HG03196 (cell line): ENCODE measurements around the gene PLAU.

Experiments used
- ATAC-seq: cut with Tn5 transposase; IDR thresholded peaks from one replicate; pipeline ENCODE4 v1.9.1; 2021; ENCODE audit not compliant: unreplicated experiment

The PLAU gene

DNA sequence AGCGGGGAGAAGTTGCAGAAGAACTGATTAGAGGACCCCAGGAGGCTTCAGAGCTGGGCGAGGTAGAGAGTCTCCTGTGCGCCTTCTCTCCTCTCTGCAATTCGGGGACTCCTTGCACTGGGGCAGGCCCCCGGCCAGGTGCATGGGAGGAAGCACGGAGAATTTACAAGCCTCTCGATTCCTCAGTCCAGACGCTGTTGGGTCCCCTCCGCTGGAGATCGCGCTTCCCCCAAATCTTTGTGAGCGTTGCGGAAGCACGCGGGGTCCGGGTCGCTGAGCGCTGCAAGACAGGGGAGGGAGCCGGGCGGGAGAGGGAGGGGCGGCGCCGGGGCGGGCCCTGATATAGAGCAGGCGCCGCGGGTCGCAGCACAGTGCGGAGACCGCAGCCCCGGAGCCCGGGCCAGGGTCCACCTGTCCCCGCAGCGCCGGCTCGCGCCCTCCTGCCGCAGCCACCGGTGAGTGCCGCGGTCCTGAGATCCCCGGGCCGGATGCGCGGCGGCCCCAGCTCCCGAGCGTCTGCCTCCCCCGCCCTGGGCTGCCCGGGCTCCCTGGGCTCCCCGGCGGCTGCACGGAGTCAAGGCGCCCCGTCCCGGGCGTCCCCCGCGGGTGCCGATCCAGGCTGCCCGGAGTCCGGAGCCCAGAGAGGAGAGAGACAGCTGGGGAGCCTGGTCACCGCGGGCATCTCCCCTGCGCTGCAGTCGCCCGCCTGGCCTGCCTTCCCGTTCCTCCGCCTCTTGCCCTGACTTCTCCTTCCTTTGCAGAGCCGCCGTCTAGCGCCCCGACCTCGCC is at the start of gene PLAU:
PLAU (plus strand) TSS at position 369 of the 789 bp plus-strand sequence. CDS start 424 bp downstream, outside the sequence.
- no peak for ATAC-seq

DNA sequence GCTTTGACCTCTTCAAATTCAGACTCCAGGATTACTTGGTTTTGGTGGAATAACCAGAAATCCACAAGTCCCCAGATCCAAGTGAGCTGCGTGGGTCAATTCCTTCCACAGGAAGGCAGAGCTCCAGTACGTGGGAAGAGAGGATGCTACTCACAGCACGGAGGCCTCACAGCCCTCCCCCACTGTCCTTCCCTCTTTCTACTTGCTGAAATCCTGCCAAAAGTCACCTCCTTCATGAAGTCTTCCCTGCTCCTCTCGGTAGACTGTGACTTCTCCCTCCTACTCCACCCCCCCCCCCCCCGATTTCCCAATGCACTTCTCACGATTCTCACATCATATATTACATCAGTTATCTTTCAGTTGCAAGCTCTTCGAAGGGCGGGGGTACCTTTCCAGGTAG is 48.9 kb upstream of the PLAU start:
- ATAC-seq, result no peak

GRCh38 chr10:73863039-73863817 is 47.7 kb upstream of the PLAU start:
- no peak for ATAC-seq

DNA sequence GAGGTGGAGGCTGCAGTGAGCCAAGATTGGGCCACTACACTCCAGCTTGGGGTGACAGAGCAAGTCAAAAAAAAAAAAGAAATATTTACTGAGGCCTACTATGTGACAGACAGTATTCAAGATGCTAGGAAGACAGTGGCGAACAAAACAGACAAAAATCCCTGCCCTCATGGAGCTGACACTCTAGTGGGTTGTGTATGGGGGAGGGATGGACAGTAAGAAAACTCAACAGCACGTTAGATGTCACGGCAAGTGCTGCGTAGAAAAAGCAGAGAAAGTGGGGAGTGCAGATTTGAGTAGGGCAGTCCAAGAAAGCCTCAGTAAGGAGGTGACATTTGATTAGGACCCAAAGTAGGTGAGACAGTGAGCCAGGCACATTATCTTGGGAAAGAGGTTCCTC is 46.7 kb upstream of the PLAU start:
- ATAC-seq, result no peak

DNA sequence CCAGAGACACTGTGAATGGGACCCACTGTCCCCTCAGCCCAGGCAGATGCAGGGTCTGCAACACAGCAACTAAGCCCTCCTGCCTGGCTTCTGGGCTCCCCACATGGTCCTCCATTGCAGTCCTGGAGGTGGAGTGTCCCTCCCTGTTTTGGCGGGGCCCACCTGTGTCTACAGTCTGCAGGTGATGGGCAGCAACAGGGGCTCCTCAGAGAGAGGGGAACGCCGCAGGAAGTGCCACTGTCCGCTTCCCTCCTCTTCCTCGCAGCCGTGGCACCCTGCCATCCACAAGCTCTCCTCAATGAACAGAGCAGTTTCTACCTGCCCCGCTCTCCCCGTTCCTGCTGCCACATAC is 45.8 kb upstream of the PLAU start:
- ATAC-seq, result no peak

DNA sequence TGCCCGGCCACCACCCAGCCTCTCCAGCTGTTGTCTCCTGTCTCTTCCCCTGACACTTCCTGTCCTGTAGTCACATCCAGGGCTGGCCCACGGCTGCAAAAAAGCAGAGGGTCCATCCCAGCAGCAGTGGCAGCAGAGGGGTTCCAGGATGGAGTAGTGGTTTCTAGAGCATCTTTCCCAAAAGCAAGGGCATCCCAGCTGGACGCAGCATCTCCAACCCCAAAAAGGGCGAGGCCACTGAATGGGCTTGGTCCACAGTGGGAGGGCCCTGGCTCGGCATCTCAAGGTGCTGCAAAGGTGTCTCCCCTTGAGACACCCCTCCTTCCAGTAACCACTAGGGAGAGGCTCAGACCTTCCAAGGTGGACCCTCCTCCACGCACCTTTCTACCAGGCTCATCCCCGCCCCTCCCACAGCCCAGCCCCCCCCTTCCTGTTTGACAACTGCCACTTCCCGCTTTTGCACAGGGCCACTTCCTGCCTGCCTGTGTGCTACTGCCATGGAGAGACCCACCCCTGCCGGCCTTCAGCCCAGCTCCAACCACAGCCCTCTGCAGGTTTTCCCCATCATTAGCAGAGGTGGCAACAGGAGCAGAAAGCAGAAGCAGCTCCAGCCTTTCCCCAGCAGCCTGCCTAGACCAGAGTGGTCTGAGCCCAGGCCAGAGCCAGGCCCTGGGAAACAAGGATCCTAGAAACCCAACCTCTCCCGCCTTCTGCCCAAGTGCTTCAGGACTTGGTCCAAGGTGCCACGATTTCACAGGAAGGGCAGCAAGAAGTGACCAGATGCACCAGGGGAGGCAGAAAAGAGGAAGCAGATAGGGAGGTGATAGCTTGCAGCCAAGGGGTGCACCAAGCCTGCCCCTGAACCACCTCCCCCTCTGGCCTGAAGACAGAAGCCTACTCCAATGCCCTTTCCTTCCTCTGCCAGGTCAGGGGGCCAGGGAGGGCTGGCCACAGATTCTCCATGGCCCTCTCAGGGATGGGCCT is 45.2 kb upstream of the PLAU start:
- ATAC-seq, result peak; percentile 56

DNA sequence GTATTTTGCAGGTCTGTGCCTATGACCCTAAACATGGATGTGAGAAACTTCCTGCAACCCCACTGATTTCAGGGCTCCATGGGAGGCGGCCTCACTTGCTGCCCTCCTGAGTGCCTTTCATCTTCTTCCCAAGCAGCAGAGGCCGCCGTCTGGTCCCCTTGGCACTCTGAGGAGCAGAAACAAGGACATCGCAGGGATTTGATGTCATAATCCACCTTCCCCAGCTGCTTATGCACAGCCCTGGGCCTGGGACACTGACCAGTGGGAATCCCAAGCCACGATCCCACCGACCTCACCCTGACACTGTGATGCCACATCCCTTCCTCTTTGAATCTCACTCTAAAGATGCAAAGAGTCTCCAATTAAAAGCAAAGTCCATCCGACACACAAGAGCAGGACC is 44.3 kb upstream of the PLAU start:
- no peak for ATAC-seq

GRCh38 chr10:73867126-73867807 is 43.7 kb upstream of the PLAU start:
- ATAC-seq, result no peak

- no peak for ATAC-seq
These were observed 42.9 kb upstream of the PLAU start for GRCh38 chr10:73867871-73868631.

GRCh38 chr10:73868655-73869195 is 42.2 kb upstream of the PLAU start:
- ATAC-seq, result no peak

GRCh38 chr10:73871295-73872189 is 39.4 kb upstream of the PLAU start:
- no peak for ATAC-seq

GRCh38 chr10:73872190-73872710 is 38.7 kb upstream of the PLAU start:
- ATAC-seq, result no peak

GRCh38 chr10:73873142-73873837 is 37.6 kb upstream of the PLAU start:
- ATAC-seq, result no peak

DNA sequence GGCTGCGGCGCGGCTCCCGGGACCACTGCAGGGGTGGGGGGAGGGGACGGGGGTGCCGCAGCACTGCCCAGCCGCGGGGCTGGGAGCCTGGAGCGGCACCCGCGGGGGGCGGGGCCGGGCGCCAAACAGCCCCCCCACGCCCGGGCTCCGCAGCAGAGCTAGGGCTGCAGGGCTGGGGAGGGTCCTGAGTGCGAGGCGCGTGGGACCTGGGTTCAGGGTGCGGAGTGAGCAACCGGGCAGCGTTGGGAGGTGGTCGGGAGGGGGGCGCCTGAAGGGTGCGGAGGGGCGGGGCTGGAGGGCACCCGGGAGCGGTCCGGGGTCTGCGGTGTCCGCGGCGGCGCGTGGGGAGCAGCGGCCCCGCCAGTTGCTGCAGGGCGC is 37.1 kb upstream of the PLAU start:
- no peak for ATAC-seq

DNA sequence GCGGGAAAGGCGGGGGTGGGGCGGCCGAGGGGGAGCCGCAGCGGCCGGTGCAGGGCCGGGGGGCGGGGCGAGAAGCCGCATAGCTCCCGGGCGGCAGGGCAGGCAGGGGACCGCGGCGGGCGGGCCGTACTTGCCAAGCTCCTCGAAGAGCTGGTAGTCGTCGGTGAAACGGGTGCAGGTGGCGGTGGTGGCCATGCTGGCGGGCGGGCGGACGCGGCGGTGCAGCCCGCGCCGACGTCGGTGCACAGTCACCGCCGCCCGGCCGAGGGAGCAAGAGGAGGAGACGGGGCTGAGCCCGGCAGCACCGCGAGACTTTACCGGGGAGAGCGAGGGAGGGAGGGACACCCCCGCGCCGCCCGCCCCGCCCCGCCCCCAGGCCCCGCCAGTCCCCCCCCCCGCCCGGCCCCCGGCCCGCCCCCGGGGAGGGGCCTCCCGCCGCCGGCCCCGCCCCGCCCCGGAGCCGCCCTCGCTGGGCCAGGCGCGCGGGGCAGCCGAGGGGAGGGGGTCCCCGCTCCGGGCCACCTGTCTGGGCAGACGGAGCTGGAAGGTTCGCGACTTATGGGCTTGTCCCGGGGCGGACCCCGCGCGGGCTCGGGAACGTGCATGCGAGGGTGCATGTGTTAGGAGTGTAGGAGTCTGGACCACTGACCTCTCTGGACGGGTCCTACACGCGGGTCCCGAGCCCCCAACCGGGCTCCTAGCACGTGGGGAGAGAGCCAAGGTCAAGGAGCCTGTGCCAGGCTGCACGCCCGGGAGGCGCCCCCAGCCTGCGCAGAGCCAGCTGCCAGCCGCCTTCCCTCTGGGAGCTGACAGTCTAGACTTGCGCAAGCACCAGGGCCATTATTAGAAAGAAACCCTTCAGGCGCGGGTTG is 36.4 kb upstream of the PLAU start, which contains the start of gene CAMK2G:
CAMK2G (minus strand) TSS at position 289 of the 872 bp plus-strand sequence; CDS start at position 195, 94 bp downstream.
- ATAC-seq, result peak; percentile 63

GRCh38 chr10:73875139-73875475 is 35.8 kb upstream of the PLAU start:
- ATAC-seq, result peak; percentile 25

DNA sequence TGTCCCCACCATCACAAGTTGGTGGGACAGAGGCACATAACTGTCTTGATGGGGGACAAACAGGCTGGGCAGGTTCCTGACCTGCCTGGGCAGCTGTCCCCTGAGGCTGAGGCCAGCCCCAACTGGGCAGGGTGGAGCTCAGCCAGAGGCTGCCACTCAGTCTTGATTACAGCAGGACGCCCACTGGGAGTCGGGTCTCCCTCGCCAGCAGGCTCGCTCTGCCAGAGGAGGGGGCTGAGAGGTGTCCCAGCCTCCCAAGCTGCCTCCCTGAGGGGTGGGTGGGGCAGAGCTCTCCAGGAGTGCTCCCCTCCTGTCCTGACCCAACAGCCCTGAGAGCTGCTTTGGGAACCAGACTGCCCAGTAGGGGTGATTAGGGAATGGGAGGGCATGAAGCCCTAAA is 34.8 kb upstream of the PLAU start:
- no peak for ATAC-seq
